ENCODE data around the gene INSR.

The INSR gene

GRCh38 chr19:7272856-7273578, 21.2 kb downstream of the INSR start:
- TF ChIP-seq CTCF (IDR thresholded peaks at IDR 0.05; ENCODE audit: low read depth, low read length) = no peak
- no peak overlapping the region for H3K4me3 ChIP-seq (ENCODE audit: low read depth, low read length)

- TF ChIP-seq CTCF (IDR thresholded peaks at IDR 0.05; ENCODE audit: low read depth, low read length) = no peak
- H3K4me3 ChIP-seq (ENCODE audit: low read depth, low read length) = no peak overlapping the region
These were observed 25.5 kb downstream of the INSR start for GRCh38 chr19:7268705-7269098.

GRCh38 chr19:7267792-7268704, 26.2 kb downstream of the INSR start:
- no peak for TF ChIP-seq CTCF (IDR thresholded peaks at IDR 0.05; ENCODE audit: low read depth, low read length)
- H3K4me3 ChIP-seq (ENCODE audit: low read depth, low read length) = no peak overlapping the region

GRCh38 chr19:7266832-7267231, 27.4 kb downstream of the INSR start:
- no peak for TF ChIP-seq CTCF (IDR thresholded peaks at IDR 0.05; ENCODE audit: low read depth, low read length)
- H3K4me3 ChIP-seq (ENCODE audit: low read depth, low read length) = no peak overlapping the region

GRCh38 chr19:7265963-7266362, 28.3 kb downstream of the INSR start:
- no peak for TF ChIP-seq CTCF (IDR thresholded peaks at IDR 0.05; ENCODE audit: low read depth, low read length)
- no peak overlapping the region for H3K4me3 ChIP-seq (ENCODE audit: low read depth, low read length)

GRCh38 chr19:7264858-7265257, 29.4 kb downstream of the INSR start:
- no peak for TF ChIP-seq CTCF (IDR thresholded peaks at IDR 0.05; ENCODE audit: low read depth, low read length)
- no peak overlapping the region for H3K4me3 ChIP-seq (ENCODE audit: low read depth, low read length)

GRCh38 chr19:7263521-7263920, 30.7 kb downstream of the INSR start:
- no peak for TF ChIP-seq CTCF (IDR thresholded peaks at IDR 0.05; ENCODE audit: low read depth, low read length)
- no peak overlapping the region for H3K4me3 ChIP-seq (ENCODE audit: low read depth, low read length)
